Gastrocnemius medialis (tissue), 4 donors: ENCODE data around the gene NRL. TPM values are rescaled to one million over a fixed set of nuclear protein-coding genes. Genes with fewer than 3 reads are reported as not detected.

Source experiments
- ATAC-seq, 2 donors: fragments of 150-250 bp; one replicate each; pipeline ENCODE4 v1.9.1; 2016
- DNase-seq, 2 donors: peaks; one replicate each; pipeline ENCODE4 v3.0.0-alpha.2; 2019
- H3K27ac ChIP-seq, 4 donors: fragments of 200-600 bp; sonication (generic); 1 replicate in 1 of 4; 2 replicates in 3 of 4; pipeline ENCODE4 v1.5.1; 2016 to 2018; ENCODE audit warnings: mild to moderate bottlenecking in 2 of 4, moderate library complexity in 1 of 4
- H3K27me3 ChIP-seq, 3 donors: fragments of 200-600 bp; sonication (generic) in 2 of 3; 1 replicate in 1 of 3; 2 replicates in 2 of 3; pipeline versions ENCODE4 v1.5.1 to v1.6.0; 2016 to 2019; ENCODE audit warnings: mild to moderate bottlenecking in 1 of 3, moderate library complexity in 1 of 3
- H3K36me3 ChIP-seq, 2 donors: fragments of 200-600 bp; sonication (generic) in 1 of 2; one replicate each; pipeline ENCODE4 v1.5.1; 2017 to 2018
- H3K4me1 ChIP-seq, 2 donors: fragments of 200-600 bp; sonication (generic) in 1 of 2; one replicate each; pipeline ENCODE4 v1.5.1; 2016 to 2017; ENCODE audit warnings: mild to moderate bottlenecking in 2 of 2
- H3K4me3 ChIP-seq, 4 donors: fragments of 200-600 bp; sonication (generic) in 3 of 4; 1 replicate in 1 of 4; 2 replicates in 3 of 4; pipeline ENCODE4 v1.5.1; 2016 to 2019; ENCODE audit warnings: mild to moderate bottlenecking in 2 of 4
- H3K9me3 ChIP-seq, 3 donors: fragments of 200-600 bp; sonication (generic) in 2 of 3; 1 replicate in 1 of 3; 2 replicates in 2 of 3; pipeline ENCODE4 v1.5.1; 2016 to 2019
- CTCF ChIP-seq, 5 experiments: fragments of 450-650 bp in 3 of 5; fragments of 200-600 bp in 2 of 5; sonication (generic) in 2 of 5; IDR thresholded peaks in 4 of 5; conservative IDR thresholded peaks in 1 of 5; 1 replicate in 4 of 5; 2 replicates in 1 of 5; pipeline ENCODE4 v1.5.1; 2016 to 2019; ENCODE audit warnings: antibody characterized with exemption in 5 of 5, mild to moderate bottlenecking in 3 of 5, moderate library complexity in 3 of 5
- POLR2A ChIP-seq, 2 donors: fragments of 450-650 bp; IDR thresholded peaks; one replicate each; pipeline ENCODE4 v1.6.1; 2017; ENCODE audit warnings: antibody characterized with exemption in 2 of 2, mild to moderate bottlenecking in 2 of 2, moderate library complexity in 2 of 2
- in situ Hi-C, 4 donors: fragments of 200-750 bp; cut with MboI; loops; one replicate each; pipeline versions ENCODE4 v1.15.0 to v1.8.0; 2017; ENCODE audit warnings: low sequenced_read_pairs in 4 of 4
- intact Hi-C: fragments of 100-400 bp; cut with DNase I; formaldehyde crosslinking; loops from one replicate; pipeline ENCODE4 v1.15.1; 2023; ENCODE audit warnings: low total_unique reads
- total RNA-seq, 4 donors: library from RNA; depleted of rRNA; stranded (reverse); fragments of >200 nt; gene quantifications; one replicate each; pipeline versions ENCODE4 v1.1.0 to v1.2.3, GENCODE V29; 2016

The NRL gene
- total RNA-seq, 4 donors from 2014 or later = 0.82 to 4.5 (median 2.4) TPM

GRCh38 chr14:24054646-24055045 lies 60.1 kb downstream of the NRL start:
- in situ Hi-C loops = loop anchor here in 2 of 4 donors (5.0 kb wide), 3 partner anchors 38 to 108 kb away; partner anchors contain the start of genes IRF9 (in 1 of the 2) and PCK2 (in 1 of the 2)
- Histone ChIP-seq H3K4me1 (peaks cover 6 to 8% of the 10 kb centered on the region in 2 donors), H3K4me3 (no peak overlapping the region), H3K9me3 (no peaks in the 10 kb centered on the region), H3K27ac (no peak overlapping the region), H3K27me3 (peaks cover 0 to 3% (median 0%) of the 10 kb centered on the region in 3 donors), H3K36me3 (no peaks in the 10 kb centered on the region)
- no peak for DNase-seq
- TF ChIP-seq POLR2A (IDR thresholded peaks at IDR 0.05) = no peak
- TF ChIP-seq CTCF (IDR thresholded peaks at IDR 0.05 in 4 of 5, conservative IDR thresholded peaks at IDR 0.05 in 1 of 5) = no peak
- intact Hi-C loops = loop anchor here (5.0 kb wide), 1 partner anchor 42 kb away; no protein-coding TSS in a partner anchor
- ATAC-seq = no peak

DNA sequence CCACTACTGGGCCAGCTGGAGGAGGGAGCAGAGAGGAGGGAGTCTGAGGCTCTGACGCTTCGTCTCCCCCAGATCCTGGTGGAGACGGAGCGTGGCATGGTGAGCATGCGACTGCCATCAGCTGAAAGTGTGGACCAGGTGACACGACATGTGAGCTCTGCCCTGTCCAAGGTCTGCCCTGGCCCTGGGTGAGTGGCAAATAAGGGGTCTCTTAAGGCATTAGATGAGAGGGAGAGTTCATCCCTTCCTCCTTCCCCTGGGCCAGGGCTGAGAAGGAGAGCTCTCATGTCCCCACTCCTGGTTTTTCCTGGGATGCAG lies 60.5 kb downstream of the NRL start:
- Histone ChIP-seq H3K9me3 (no peaks in the 10 kb centered on the region), H3K4me1 (peaks cover 6 to 8% of the 10 kb centered on the region in 2 donors), H3K27ac (no peak overlapping the region), H3K27me3 (peaks cover 0 to 3% (median 0%) of the 10 kb centered on the region in 3 donors), H3K4me3 (no peak overlapping the region), H3K36me3 (no peaks in the 10 kb centered on the region)
- intact Hi-C loops = loop anchor here (5.0 kb wide), 1 partner anchor 42 kb away; no protein-coding TSS in a partner anchor
- in situ Hi-C loops = no loop called here
- TF ChIP-seq POLR2A (IDR thresholded peaks at IDR 0.05) (no peak), CTCF (IDR thresholded peaks at IDR 0.05 in 4 of 5, conservative IDR thresholded peaks at IDR 0.05 in 1 of 5) (no peak)
- no peak for ATAC-seq
- DNase-seq = no peak

DNA sequence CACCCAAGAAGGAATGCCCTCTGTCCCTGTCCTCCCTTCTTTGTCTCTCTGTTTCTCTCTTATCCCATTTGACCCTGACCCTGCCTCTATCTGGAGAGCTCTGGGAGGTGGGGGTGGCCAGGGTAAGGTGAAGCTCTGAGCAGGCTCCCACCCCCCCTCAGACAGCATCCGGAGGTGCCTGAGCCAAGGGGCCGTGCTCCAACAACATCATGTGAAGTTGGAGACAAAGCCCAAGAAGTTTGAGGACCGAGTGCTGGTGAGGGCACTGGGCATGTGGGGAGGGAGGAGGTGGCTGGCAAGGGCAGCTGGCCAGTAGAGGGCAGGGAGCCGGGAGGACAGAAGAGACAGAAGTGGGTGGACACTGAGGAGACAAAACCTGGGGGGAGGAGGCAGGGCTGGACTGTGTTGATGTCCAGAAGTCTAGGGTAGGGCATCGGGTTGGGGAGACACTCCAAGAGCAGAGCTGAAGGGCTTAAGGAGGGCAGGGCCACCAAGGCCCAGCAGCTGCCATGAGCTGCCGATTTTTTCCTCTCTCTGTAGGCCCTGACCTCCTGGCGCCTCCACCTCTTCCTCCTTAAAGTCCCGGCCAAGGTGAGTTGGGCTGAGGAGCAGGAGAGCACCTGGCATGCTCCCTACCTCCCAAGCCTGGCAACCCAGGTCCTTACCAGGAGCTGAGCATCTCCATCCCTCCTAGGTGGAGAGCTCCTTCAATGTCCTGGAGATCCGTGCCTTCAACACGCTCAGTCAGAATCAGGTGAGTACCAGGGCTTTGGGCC lies 61.0 kb downstream of the NRL start:
- TF ChIP-seq CTCF (IDR thresholded peaks at IDR 0.05 in 4 of 5, conservative IDR thresholded peaks at IDR 0.05 in 1 of 5) = no peak
- in situ Hi-C loops = no loop called here
- no peaks in the 10 kb centered on the region for H3K9me3 ChIP-seq
- H3K27me3 ChIP-seq = peaks cover 0 to 3% (median 0%) of the 10 kb centered on the region in 3 donors
- no peak overlapping the region for H3K4me3 ChIP-seq
- DNase-seq (no peak), ATAC-seq (no peak)
- intact Hi-C loops = loop anchor here (5.0 kb wide), 1 partner anchor 41 kb away; no protein-coding TSS in a partner anchor
- no peak overlapping the region for H3K27ac ChIP-seq
- H3K36me3 ChIP-seq = no peaks in the 10 kb centered on the region
- H3K4me1 ChIP-seq = peaks cover 6 to 8% of the 10 kb centered on the region in 2 donors

GRCh38 chr14:24052656-24053547 lies 61.8 kb downstream of the NRL start:
- Histone ChIP-seq H3K36me3 (no peaks in the 10 kb centered on the region), H3K27me3 (peaks cover 0 to 3% (median 0%) of the 10 kb centered on the region in 3 donors), H3K9me3 (no peaks in the 10 kb centered on the region), H3K27ac (no peak overlapping the region), H3K4me1 (peaks cover 6 to 8% of the 10 kb centered on the region in 2 donors), H3K4me3 (peak overlapping the region; percentile 56 to 77 (median 66))
- TF ChIP-seq POLR2A (IDR thresholded peaks at IDR 0.05) (no peak), CTCF (IDR thresholded peaks at IDR 0.05 in 4 of 5, conservative IDR thresholded peaks at IDR 0.05 in 1 of 5) (no peak)
- in situ Hi-C loops (no loop called here), intact Hi-C loops (loop anchor here (5.0 kb wide), 1 partner anchor 41 kb away; no protein-coding TSS in a partner anchor)
- DNase-seq = no peak
- ATAC-seq = no peak
